ENCODE measurements around the gene SULT1C2. TPM values are rescaled to one million over a fixed set of nuclear protein-coding genes. Genes with fewer than 3 reads are reported as not detected.

Gene SULT1C2
- 21.5 and 25.1 TPM in 2 replicates for total RNA-seq
- polyA plus RNA-seq = 11.4 and 15.3 TPM in 2 replicates

DNA sequence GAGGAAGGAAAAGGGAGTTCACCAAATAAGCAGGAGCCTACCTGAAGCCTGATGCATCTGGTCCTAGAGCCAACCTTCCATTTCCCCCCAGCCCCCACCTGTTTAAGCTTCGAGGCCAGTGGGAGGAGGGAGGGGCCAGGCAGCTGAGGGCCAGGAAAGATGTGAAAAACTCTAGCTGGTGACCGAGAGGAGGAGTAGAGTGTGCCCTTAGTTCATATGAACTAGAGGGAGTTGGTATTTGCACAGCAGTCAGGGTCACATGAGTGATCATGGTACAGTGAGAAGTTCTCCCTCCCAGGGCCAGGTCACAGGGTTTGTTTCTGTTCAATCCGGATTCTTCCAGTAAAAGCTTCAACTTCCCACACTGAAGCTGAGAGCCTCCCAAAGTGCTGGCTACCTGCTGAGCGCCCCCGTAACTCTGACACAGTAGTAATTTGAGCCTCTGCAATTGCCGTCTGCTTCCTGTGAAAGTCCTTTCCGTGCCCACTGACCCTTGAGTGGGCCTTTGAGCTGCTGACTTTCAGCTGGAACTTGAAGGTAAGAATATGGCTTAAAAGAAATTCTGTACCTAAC, at the start of gene SULT1C2:
Gene SULT1C2 (plus strand): TSS at position 362 of the 573 bp plus-strand sequence. CDS start 4,773 bp downstream, outside the sequence.
- Histone ChIP-seq H3K36me3 (replicated peaks; ENCODE audit: insufficient read depth, low read depth) (no peaks in the 10 kb centered on the region), H3K27ac (peak within 1 kb of the TSS; percentile 95), H3K9me3 (ENCODE audit: low read depth) (no peaks in the 10 kb centered on the region), H2AFZ (peak within 1 kb of the TSS; percentile 13), H3K79me2 (peaks cover 50% of the 10 kb centered on the region), H3K4me3 (no peak within 1 kb of the TSS), H3K4me2 (peak within 1 kb of the TSS; percentile 71), H4K20me1 (ENCODE audit: insufficient read depth, poor library complexity, severe bottlenecking) (no peaks in the 10 kb centered on the region), H3K4me1 (ENCODE audit: insufficient read depth) (peaks cover 5% of the 10 kb centered on the region), H3K27me3 (no peaks in the 10 kb centered on the region), H3K9me2 (replicated peaks; ENCODE audit: insufficient read depth) (no peaks in the 10 kb centered on the region)
- TF ChIP-seq, protein P1, sequence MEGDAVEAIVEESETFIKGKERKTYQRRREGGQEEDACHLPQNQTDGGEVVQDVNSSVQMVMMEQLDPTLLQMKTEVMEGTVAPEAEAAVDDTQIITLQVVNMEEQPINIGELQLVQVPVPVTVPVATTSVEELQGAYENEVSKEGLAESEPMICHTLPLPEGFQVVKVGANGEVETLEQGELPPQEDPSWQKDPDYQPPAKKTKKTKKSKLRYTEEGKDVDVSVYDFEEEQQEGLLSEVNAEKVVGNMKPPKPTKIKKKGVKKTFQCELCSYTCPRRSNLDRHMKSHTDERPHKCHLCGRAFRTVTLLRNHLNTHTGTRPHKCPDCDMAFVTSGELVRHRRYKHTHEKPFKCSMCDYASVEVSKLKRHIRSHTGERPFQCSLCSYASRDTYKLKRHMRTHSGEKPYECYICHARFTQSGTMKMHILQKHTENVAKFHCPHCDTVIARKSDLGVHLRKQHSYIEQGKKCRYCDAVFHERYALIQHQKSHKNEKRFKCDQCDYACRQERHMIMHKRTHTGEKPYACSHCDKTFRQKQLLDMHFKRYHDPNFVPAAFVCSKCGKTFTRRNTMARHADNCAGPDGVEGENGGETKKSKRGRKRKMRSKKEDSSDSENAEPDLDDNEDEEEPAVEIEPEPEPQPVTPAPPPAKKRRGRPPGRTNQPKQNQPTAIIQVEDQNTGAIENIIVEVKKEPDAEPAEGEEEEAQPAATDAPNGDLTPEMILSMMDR (IDR thresholded peaks at IDR 0.05; ENCODE audit: poor library complexity) = no peak
- no peak for TF ChIP-seq EZH2 (IDR thresholded peaks at IDR 0.05; ENCODE audit: borderline replicate concordance)
- no peak for TF ChIP-seq EZH2phosphoT487 (IDR thresholded peaks at IDR 0.05; ENCODE audit: low read depth, severe bottlenecking, unreplicated experiment)
- peak; percentile 85 for DNase-seq (ENCODE audit: low spot score)
- WGBS (ENCODE audit: low lambda C conversion rate, missing lambda C conversion rate) = 9% methylated on average over 7 of the region's 7 CpGs

DNA sequence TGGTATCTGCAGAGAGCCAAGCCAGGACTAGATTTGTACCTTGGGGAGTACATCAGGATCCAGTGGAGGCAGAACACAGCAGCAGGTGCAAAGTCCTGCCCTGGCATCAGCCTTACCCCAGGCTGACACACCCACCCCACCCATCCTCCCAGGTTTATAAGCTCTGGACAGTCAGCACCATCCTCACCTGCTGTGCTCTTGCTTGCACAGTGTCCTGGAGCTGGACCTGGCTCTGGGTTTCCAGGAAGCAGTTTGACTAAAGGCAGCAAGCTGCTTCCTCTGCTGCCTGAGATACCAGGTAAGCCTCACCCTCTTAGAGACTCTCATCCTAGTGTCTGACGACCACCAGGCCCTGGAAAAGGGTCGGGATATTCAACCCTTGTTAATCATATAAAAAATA, 48.9 kb upstream of the SULT1C2 start, which contains the start of gene SULT1C3:
Gene SULT1C3 (plus strand): TSS at position 183 of the 400 bp plus-strand sequence. CDS start 7,227 bp downstream, outside the sequence.
- no peak within 1 kb of the TSS for H3K4me2 ChIP-seq
- no peaks in the 10 kb centered on the region for H3K27me3 ChIP-seq
- no peaks in the 10 kb centered on the region for H3K4me1 ChIP-seq (ENCODE audit: insufficient read depth)
- H3K79me2 ChIP-seq = peaks cover 3% of the 10 kb centered on the region
- no peaks in the 10 kb centered on the region for H3K9me3 ChIP-seq (ENCODE audit: low read depth)
- H3K27ac ChIP-seq = no peak within 1 kb of the TSS
- no peaks in the 10 kb centered on the region for H3K9me2 ChIP-seq (replicated peaks; ENCODE audit: insufficient read depth)
- no peaks in the 10 kb centered on the region for H3K36me3 ChIP-seq (replicated peaks; ENCODE audit: insufficient read depth, low read depth)
- no peak within 1 kb of the TSS for H3K4me3 ChIP-seq
- 74% methylated on average over 2 of the region's 2 CpGs for WGBS (ENCODE audit: low lambda C conversion rate, missing lambda C conversion rate)
- no peak within 1 kb of the TSS for H2AFZ ChIP-seq
- peak; percentile 11 for DNase-seq (ENCODE audit: low spot score)
- H4K20me1 ChIP-seq (ENCODE audit: insufficient read depth, poor library complexity, severe bottlenecking) = no peaks in the 10 kb centered on the region
- TF ChIP-seq EZH2 (IDR thresholded peaks at IDR 0.05; ENCODE audit: borderline replicate concordance) = no peak
- TF ChIP-seq, protein P1 (IDR thresholded peaks at IDR 0.05; ENCODE audit: poor library complexity) = no peak
- TF ChIP-seq EZH2phosphoT487 (IDR thresholded peaks at IDR 0.05; ENCODE audit: low read depth, severe bottlenecking, unreplicated experiment) = no peak

DNA sequence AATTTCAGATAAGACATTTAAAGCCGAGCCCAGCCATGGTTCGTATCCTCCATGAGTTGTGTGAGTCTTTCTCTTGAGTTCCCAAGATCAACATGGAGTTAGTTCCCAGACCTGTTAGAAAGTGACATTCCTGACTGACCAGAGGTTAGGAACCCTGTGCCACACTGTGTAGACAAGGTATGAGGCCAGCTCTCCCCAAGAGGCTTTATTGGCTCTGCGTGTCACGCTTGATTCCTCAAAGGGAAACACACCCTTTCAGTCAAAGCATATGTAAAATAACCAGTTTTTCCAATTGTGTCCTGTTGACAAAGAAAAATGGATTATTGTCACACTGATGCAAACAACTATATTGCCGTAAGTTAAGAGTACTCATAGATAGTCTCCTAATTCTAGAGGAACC, 47.7 kb upstream of the SULT1C2 start:
- Histone ChIP-seq H3K36me3 (replicated peaks; ENCODE audit: insufficient read depth, low read depth) (no peaks in the 10 kb centered on the region), H3K9me2 (replicated peaks; ENCODE audit: insufficient read depth) (no peaks in the 10 kb centered on the region), H3K4me3 (no peak overlapping the region), H3K79me2 (peaks cover 3% of the 10 kb centered on the region), H2AFZ (no peak overlapping the region), H4K20me1 (ENCODE audit: insufficient read depth, poor library complexity, severe bottlenecking) (no peaks in the 10 kb centered on the region), H3K27ac (no peak overlapping the region), H3K9me3 (ENCODE audit: low read depth) (no peaks in the 10 kb centered on the region), H3K4me2 (no peak overlapping the region), H3K4me1 (ENCODE audit: insufficient read depth) (no peaks in the 10 kb centered on the region), H3K27me3 (no peaks in the 10 kb centered on the region)
- TF ChIP-seq, protein P1 (IDR thresholded peaks at IDR 0.05; ENCODE audit: poor library complexity) = no peak
- TF ChIP-seq EZH2 (IDR thresholded peaks at IDR 0.05; ENCODE audit: borderline replicate concordance) (no peak), EZH2phosphoT487 (IDR thresholded peaks at IDR 0.05; ENCODE audit: low read depth, severe bottlenecking, unreplicated experiment) (no peak)
- no peak for DNase-seq (ENCODE audit: low spot score)
- 98% methylated on average over 5 of the region's 5 CpGs for WGBS (ENCODE audit: low lambda C conversion rate, missing lambda C conversion rate)

All from hepatocyte (in vitro differentiated cells).